Activated CD4-positive, alpha-beta T cell treated with anti-CD3 and anti-CD28 coated beads, Interleukin-2, amount 10 ng/mL, durations not matched to agents 7 days and 5 days (primary cell): ENCODE results near the gene TEKT1. TPM values are rescaled to one million over a fixed set of nuclear protein-coding genes. Genes with fewer than 3 reads are reported as not detected.

Experiments
- CTCF ChIA-PET: fragments of 350-600 bp; sonication (Branson Sonifier 250); formaldehyde crosslinking; loops from one replicate; lab custom pipeline; 2021; ENCODE audit warnings: antibody characterized with exemption; lab: Charles Lee
- POLR2A ChIA-PET: fragments of 350-600 bp; sonication (Branson Sonifier 250); formaldehyde crosslinking; loops from one replicate; lab custom pipeline; 2021; ENCODE audit warnings: antibody characterized with exemption; lab: Charles Lee
- DNase-seq: peaks from one replicate; pipeline ENCODE4 v3.0.0-alpha.2; 2020
- H3K27ac Mint-ChIP-seq: one replicate; pipeline ENCODE4 v1.8.0; 2021; ENCODE audit warnings: mild to moderate bottlenecking, moderate library complexity, mixed read lengths
- H3K27me3 Mint-ChIP-seq: one replicate; pipeline ENCODE4 v1.8.0; 2021; ENCODE audit warnings: mixed read lengths
- H3K36me3 Mint-ChIP-seq: one replicate; pipeline ENCODE4 v1.8.0; 2021; ENCODE audit warnings: low read depth, mixed read lengths
- H3K4me1 Mint-ChIP-seq: one replicate; pipeline ENCODE4 v1.8.0; 2021; ENCODE audit warnings: mixed read lengths
- H3K4me3 Mint-ChIP-seq: one replicate; pipeline ENCODE4 v1.8.0; 2021; ENCODE audit warnings: mild to moderate bottlenecking, moderate library complexity, mixed read lengths
- H3K9me3 Mint-ChIP-seq: one replicate; pipeline ENCODE4 v1.8.0; 2021; ENCODE audit warnings: mixed read lengths
- total RNA-seq, 2 experiments: library from RNA; stranded (reverse); gene quantifications; one replicate each; pipeline ENCODE4 v1.2.3, GENCODE V29; 2021

TEKT1 gene
- total RNA-seq, 2 experiments from 2014 or later: not detected

DNA sequence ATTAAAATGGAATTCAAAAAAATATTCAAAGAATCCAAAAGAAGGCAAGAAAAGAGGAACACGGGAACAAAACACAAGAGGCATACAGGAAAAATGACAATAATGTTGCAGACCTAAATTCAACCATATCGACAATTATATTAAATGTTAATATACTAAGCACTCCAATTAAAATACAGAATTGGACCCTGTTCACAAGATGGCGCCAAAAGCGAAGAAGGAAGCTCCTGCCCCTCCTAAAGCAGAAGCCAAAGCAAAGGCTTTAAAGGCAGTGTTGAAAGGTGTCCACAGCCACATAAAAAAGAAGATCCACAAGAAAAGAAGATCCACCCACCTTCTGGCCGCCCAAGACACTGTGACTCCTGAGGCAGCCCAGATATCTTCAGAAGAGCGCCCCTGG, 82.0 kb downstream of the TEKT1 start:
- DNase-seq: peak; percentile 32

DNA sequence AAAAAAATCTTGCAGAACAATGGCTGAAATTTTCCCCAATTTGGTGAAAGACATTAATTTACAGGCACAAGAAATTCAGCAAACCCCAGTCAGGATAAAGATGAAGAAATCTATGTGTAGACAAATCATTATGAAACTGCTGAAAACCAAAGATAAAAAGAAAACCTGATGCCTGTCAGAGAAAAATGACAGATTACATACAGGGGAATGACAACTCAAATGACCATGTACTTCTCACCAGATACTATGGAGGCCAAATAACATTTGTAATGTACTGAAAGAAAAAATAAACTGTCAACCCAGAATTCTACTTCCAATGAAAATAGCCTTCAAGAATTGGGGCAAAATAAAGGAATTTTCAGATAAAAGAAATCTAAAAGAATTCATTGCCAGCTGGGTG, 82.9 kb downstream of the TEKT1 start:
- ChIA-PET POLR2A (no interaction called here), CTCF (no interaction called here)
- Mint-ChIP-seq H3K27ac (no peak overlapping the region), H3K9me3 (no peaks in the 10 kb centered on the region), H3K4me1 (peaks cover 21% of the 10 kb centered on the region), H3K4me3 (no peak overlapping the region), H3K27me3 (peaks cover 28% of the 10 kb centered on the region), H3K36me3 (no peaks in the 10 kb centered on the region)
- DNase-seq: no peak

More for the DNA sequence above, 82.0 kb downstream of the TEKT1 start:
- no peaks in the 10 kb centered on the region for H3K9me3 Mint-ChIP-seq
- no peak overlapping the region for H3K4me3 Mint-ChIP-seq
- peak overlapping the region; percentile 63 for H3K27ac Mint-ChIP-seq
- peaks cover 21% of the 10 kb centered on the region for H3K27me3 Mint-ChIP-seq
- CTCF ChIA-PET: no interaction called here
- H3K4me1 Mint-ChIP-seq: peaks cover 27% of the 10 kb centered on the region
- POLR2A ChIA-PET: interaction anchor here (0.6 kb wide), 1 partner anchor 83 kb away, joined by 3 read pairs; no protein-coding TSS in a partner anchor
- H3K36me3 Mint-ChIP-seq: no peaks in the 10 kb centered on the region

Other genes starting within 250 kb of the TEKT1 start
- 10 to 100 TPM; 16.3 to 17.6 TPM for gene KIAA0753, start 191.0 kb downstream of the TEKT1 start, total RNA-seq
- 10 to 100 TPM; 49.0 to 69.0 TPM for gene TXNDC17, start 190.7 kb downstream of the TEKT1 start, total RNA-seq
- 10 to 100 TPM; 19.4 to 20.3 TPM for gene MED31, start 180.1 kb downstream of the TEKT1 start, total RNA-seq
- 1 to 10 TPM; 1.9 to 2.5 TPM for gene C17orf100, start 180.0 kb downstream of the TEKT1 start, total RNA-seq
- gene SLC13A5, start 118.4 kb downstream of the TEKT1 start, total RNA-seq: not detected
- gene XAF1, start 75.7 kb downstream of the TEKT1 start, total RNA-seq: 100 to 1,000 TPM; 446 to 497 TPM
- 1 to 10 TPM; 7.8 to 8.9 TPM for gene FBXO39, start 55.5 kb downstream of the TEKT1 start, total RNA-seq
- gene ALOX12, start 164.3 kb upstream of the TEKT1 start, total RNA-seq: not detected
- gene RNASEK, start 180.9 kb upstream of the TEKT1 start, total RNA-seq: 100 to 1,000 TPM; 134 to 170 TPM
- under 1 TPM; 0.40 TPM for gene BCL6B, start 191.3 kb upstream of the TEKT1 start, total RNA-seq
- 10 to 100 TPM; 18.0 to 19.1 TPM for gene SLC16A13, start 204.3 kb upstream of the TEKT1 start, total RNA-seq
- gene SLC16A11, start 212.4 kb upstream of the TEKT1 start, total RNA-seq: not detected
- not detected for gene CLEC10A, start 248.5 kb upstream of the TEKT1 start, total RNA-seq